Calu3 (cell line): Measurements from ENCODE around the gene CEP41. TPM values are rescaled to one million over a fixed set of nuclear protein-coding genes. Genes with fewer than 3 reads are reported as not detected.

Experiments used
- BruUV-seq: library from RNA; stranded (reverse); fragments of 400-500 nt; replicated peaks from 2 replicates; lab custom pipeline; 2021; lab: Mats Ljungman, UMichigan
- CTCF ChIA-PET: fragments of 300-600 bp; sonication (Branson Sonifier 250); formaldehyde crosslinking; loops from one replicate; lab custom pipeline; 2022; ENCODE audit warnings: antibody characterized with exemption; lab: Charles Lee
- DNase-seq: peaks from one replicate; pipeline ENCODE4 v3.0.0; 2022
- H3K27ac Mint-ChIP-seq: one replicate; pipeline ENCODE4 v1.8.0; 2022; ENCODE audit warnings: mixed read lengths; ENCODE audit not compliant: unreplicated experiment
- H3K27me3 Mint-ChIP-seq: one replicate; pipeline ENCODE4 v1.8.0; 2022; ENCODE audit warnings: mixed read lengths; ENCODE audit not compliant: unreplicated experiment
- H3K36me3 Mint-ChIP-seq: one replicate; pipeline ENCODE4 v1.8.0; 2022; ENCODE audit warnings: mild to moderate bottlenecking, moderate library complexity, mixed read lengths; ENCODE audit not compliant: insufficient read depth, unreplicated experiment
- H3K4me1 Mint-ChIP-seq: one replicate; pipeline ENCODE4 v1.8.0; 2022; ENCODE audit warnings: mild to moderate bottlenecking, low read depth, mixed read lengths; ENCODE audit not compliant: unreplicated experiment
- H3K4me3 Mint-ChIP-seq: one replicate; pipeline ENCODE4 v1.8.0; 2022; ENCODE audit warnings: mild to moderate bottlenecking, low read depth, moderate library complexity, mixed read lengths; ENCODE audit not compliant: unreplicated experiment
- H3K9me3 Mint-ChIP-seq: one replicate; pipeline ENCODE4 v1.8.0; 2022; ENCODE audit warnings: low read depth, mixed read lengths; ENCODE audit not compliant: unreplicated experiment
- CTCF ChIP-seq: fragments of 200-600 bp; IDR thresholded peaks from one replicate; pipeline ENCODE4 v1.8.0; 2022; ENCODE audit warnings: antibody characterized with exemption; ENCODE audit not compliant: unreplicated experiment
- intact Hi-C: fragments of 100-400 bp; cut with micrococcal nuclease; formaldehyde crosslinking; loops from one replicate; pipeline ENCODE4 v1.10.0; 2022; ENCODE audit not compliant: unreplicated experiment
- total RNA-seq: library from RNA; stranded (reverse); gene quantifications from 2 replicates; pipeline ENCODE4 v1.2.3, GENCODE V29; 2022

Gene CEP41
- total RNA-seq, 1 experiment from 2014 or later: 21.6 TPM

DNA sequence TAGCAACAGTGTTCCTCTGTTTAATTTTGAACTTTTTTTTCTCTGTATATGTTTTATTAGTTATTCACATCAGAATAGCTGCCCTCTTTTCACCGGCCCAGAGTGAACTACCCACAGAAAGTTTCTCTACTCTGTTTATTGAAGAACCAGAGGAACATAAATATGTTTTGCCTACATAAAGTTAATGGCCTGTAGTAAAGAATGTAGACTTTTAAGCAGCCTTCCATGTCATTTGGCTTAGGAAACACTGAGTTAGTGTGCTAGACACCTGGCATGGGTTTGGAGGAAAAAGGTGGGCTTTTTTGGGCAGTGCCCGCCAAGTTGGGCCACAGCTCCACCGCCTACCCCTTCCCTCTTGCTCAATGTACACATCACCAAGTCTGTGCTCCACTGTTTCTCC lies 42.2 kb upstream of the CEP41 start:
- CTCF ChIA-PET: no interaction called here
- Mint-ChIP-seq H3K4me1 (peaks cover 26% of the 10 kb centered on the region), H3K27me3 (peaks cover 9% of the 10 kb centered on the region), H3K36me3 (peaks cover 22% of the 10 kb centered on the region), H3K4me3 (no peak overlapping the region), H3K9me3 (peaks cover 3% of the 10 kb centered on the region), H3K27ac (no peak overlapping the region)
- no peak for DNase-seq
- no peak for TF ChIP-seq CTCF
- intact Hi-C loops: loop anchor here (10.0 kb wide), 1 partner anchor 408 kb away; the partner anchor contains the start of gene KLHDC10
- BruUV-seq: no TSS peak

- CTCF ChIA-PET: no interaction called here
- no peak for DNase-seq
- BruUV-seq: no TSS peak
- Mint-ChIP-seq H3K27me3 (peaks cover 20% of the 10 kb centered on the region), H3K4me3 (no peak overlapping the region), H3K4me1 (peaks cover 20% of the 10 kb centered on the region), H3K9me3 (peaks cover 3% of the 10 kb centered on the region), H3K27ac (no peak overlapping the region), H3K36me3 (peaks cover 18% of the 10 kb centered on the region)
- no peak for TF ChIP-seq CTCF
- intact Hi-C loops: loop anchor here (10.0 kb wide), 1 partner anchor 407 kb away; the partner anchor contains the start of gene KLHDC10
Measured at GRCh38 chr7:130481898-130482297, 41.1 kb upstream of the CEP41 start.

GRCh38 chr7:130479716-130480400 lies 39.0 kb upstream of the CEP41 start:
- H3K27me3 Mint-ChIP-seq: peaks cover 40% of the 10 kb centered on the region
- DNase-seq: no peak
- no peaks in the 10 kb centered on the region for H3K9me3 Mint-ChIP-seq
- BruUV-seq: no TSS peak
- intact Hi-C loops: loop anchor here (10.0 kb wide), 1 partner anchor 405 kb away; the partner anchor contains the start of gene KLHDC10
- peaks cover 4% of the 10 kb centered on the region for H3K4me1 Mint-ChIP-seq
- no peak overlapping the region for H3K4me3 Mint-ChIP-seq
- no peaks in the 10 kb centered on the region for H3K36me3 Mint-ChIP-seq
- H3K27ac Mint-ChIP-seq: no peak overlapping the region
- TF ChIP-seq CTCF: no peak
- CTCF ChIA-PET: interaction anchor here (0.5 kb wide), 1 partner anchor 302 kb away, joined by 5 read pairs; no protein-coding TSS in a partner anchor

DNA sequence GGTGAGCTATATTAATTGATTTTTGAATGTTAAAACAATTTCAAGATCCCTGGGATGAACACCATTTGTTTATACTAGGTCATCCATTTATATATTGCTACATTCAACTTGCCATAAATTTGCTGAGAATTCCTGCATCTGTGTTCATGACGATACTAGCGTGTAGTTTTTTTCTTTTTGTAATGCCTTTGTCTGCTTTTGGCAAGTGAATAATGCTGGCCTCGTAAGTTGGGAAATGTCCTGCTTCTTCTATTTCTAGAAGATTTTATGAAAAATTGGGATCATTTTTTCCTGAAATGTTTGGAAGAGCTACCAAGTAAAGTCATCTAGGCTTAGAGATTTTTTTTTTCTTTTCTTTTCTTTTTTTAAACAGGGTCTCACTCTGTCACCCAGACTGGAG lies 38.2 kb upstream of the CEP41 start:
- BruUV-seq: no TSS peak
- Mint-ChIP-seq H3K4me3 (no peak overlapping the region), H3K4me1 (no peaks in the 10 kb centered on the region), H3K27ac (no peak overlapping the region), H3K36me3 (no peaks in the 10 kb centered on the region), H3K9me3 (no peaks in the 10 kb centered on the region), H3K27me3 (peaks cover 41% of the 10 kb centered on the region)
- no peak for DNase-seq
- no peak for TF ChIP-seq CTCF
- CTCF ChIA-PET: interaction anchor here (0.5 kb wide), 1 partner anchor 303 kb away, joined by 5 read pairs; no protein-coding TSS in a partner anchor
- intact Hi-C loops: no loop called here
